Uterus (tissue), 4 donors: Measurements from ENCODE around the gene ALG3. TPM values are rescaled to one million over a fixed set of nuclear protein-coding genes. Genes with fewer than 3 reads are reported as not detected.

Experiments used
- DNase-seq, 2 donors: peaks; one replicate each; pipeline ENCODE4 v3.0.0-alpha.2; 2019 to 2020
- H3K27ac ChIP-seq, 2 donors: fragments of 200-600 bp; sonication (generic); 1 replicate in 1 of 2; 2 replicates in 1 of 2; pipeline ENCODE4 v1.5.1; 2016 to 2018
- H3K27me3 ChIP-seq, 2 donors: fragments of 200-600 bp; sonication (generic); one replicate each; pipeline ENCODE4 v1.5.1; 2018 to 2019; ENCODE audit warnings: control low read depth in 1 of 2
- H3K36me3 ChIP-seq, 2 donors: fragments of 200-600 bp; sonication (generic); one replicate each; pipeline ENCODE4 v1.5.1; 2019; ENCODE audit warnings: control low read depth in 1 of 2
- H3K4me1 ChIP-seq, 2 donors: fragments of 200-600 bp; sonication (generic); one replicate each; pipeline ENCODE4 v1.5.1; 2018 to 2019; ENCODE audit warnings: control low read depth in 1 of 2
- H3K4me3 ChIP-seq, 2 donors: fragments of 200-600 bp; sonication (generic); 1 replicate in 1 of 2; 2 replicates in 1 of 2; pipeline ENCODE4 v1.5.1; 2018 to 2019; ENCODE audit warnings: mild to moderate bottlenecking in 1 of 2
- H3K9me3 ChIP-seq, 2 donors: fragments of 200-600 bp; sonication (generic); one replicate each; pipeline ENCODE4 v1.5.1; 2019; ENCODE audit warnings: control low read depth in 1 of 2
- POLR2A ChIP-seq, 2 donors: fragments of 450-650 bp; IDR thresholded peaks; one replicate each; pipeline ENCODE4 v1.6.1; 2016; ENCODE audit warnings: antibody characterized with exemption in 2 of 2, mild to moderate bottlenecking in 1 of 2, moderate library complexity in 1 of 2
- intact Hi-C: fragments of 100-400 bp; cut with DNase I; formaldehyde crosslinking; loops from one replicate; pipeline ENCODE4 v1.15.1; 2023; ENCODE audit warnings: low total_unique reads
- total RNA-seq, 4 donors: library from RNA; depleted of rRNA in 3 of 4; stranded (reverse); fragments of >200 nt in 3 of 4; gene quantifications; one replicate each; pipeline versions ENCODE4 v1.1.0 to v1.2.4, GENCODE V29; 2014 to 2023
- TF ChIP-seq, protein P1 (sequence below), 4 experiments: fragments of 200-600 bp in 2 of 4; fragments of 450-650 bp in 2 of 4; sonication (generic) in 2 of 4; IDR thresholded peaks; one replicate each; pipeline ENCODE4 v1.5.1; 2016 to 2019; ENCODE audit warnings: antibody characterized with exemption in 4 of 4, mild to moderate bottlenecking in 2 of 4, moderate library complexity in 1 of 4
- donor health status: DM: yes; HTN: yes; CAD: no.

The ALG3 gene
- total RNA-seq, 4 donors from 2014 or later, result 16.5 to 77.1 (median 53.1) TPM

DNA sequence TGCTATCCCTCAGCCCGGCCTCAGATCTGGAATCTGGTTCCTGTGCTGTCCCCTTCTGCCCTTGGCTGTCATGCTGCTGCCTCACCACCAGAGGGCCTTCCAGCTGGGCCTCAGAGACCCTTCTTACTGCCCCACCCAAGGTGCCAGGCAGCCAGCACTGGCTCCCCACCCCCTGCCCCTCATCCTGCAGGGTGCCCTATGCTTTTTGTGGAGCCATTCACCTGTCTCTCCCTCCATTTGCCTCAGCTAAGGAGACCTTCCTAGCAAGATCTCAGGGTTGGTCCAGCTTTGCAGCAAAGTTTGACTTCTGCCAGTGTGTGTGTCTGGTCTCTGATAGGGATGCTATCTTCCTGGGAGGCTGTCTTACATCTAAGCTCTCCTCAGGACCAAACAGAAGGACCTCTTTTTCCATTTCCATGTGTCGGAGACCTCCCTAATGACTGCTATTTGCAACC is 21.3 kb downstream of the ALG3 start:
- Histone ChIP-seq H3K27ac (no peak overlapping the region), H3K9me3 (no peaks in the 10 kb centered on the region), H3K36me3 (no peaks in the 10 kb centered on the region), H3K4me3 (no peak overlapping the region), H3K4me1 (peaks cover 0 to 18% of the 10 kb centered on the region in 2 donors), H3K27me3 (peaks cover 8 to 19% of the 10 kb centered on the region in 2 donors)
- intact Hi-C loops, result no loop called here
- TF ChIP-seq, protein P1, sequence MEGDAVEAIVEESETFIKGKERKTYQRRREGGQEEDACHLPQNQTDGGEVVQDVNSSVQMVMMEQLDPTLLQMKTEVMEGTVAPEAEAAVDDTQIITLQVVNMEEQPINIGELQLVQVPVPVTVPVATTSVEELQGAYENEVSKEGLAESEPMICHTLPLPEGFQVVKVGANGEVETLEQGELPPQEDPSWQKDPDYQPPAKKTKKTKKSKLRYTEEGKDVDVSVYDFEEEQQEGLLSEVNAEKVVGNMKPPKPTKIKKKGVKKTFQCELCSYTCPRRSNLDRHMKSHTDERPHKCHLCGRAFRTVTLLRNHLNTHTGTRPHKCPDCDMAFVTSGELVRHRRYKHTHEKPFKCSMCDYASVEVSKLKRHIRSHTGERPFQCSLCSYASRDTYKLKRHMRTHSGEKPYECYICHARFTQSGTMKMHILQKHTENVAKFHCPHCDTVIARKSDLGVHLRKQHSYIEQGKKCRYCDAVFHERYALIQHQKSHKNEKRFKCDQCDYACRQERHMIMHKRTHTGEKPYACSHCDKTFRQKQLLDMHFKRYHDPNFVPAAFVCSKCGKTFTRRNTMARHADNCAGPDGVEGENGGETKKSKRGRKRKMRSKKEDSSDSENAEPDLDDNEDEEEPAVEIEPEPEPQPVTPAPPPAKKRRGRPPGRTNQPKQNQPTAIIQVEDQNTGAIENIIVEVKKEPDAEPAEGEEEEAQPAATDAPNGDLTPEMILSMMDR (IDR thresholded peaks at IDR 0.05), result peak in 3 of 4 experiments; percentile 22 to 40 (median 28)
- no peak for TF ChIP-seq POLR2A (IDR thresholded peaks at IDR 0.05)
- no peak for DNase-seq

DNA sequence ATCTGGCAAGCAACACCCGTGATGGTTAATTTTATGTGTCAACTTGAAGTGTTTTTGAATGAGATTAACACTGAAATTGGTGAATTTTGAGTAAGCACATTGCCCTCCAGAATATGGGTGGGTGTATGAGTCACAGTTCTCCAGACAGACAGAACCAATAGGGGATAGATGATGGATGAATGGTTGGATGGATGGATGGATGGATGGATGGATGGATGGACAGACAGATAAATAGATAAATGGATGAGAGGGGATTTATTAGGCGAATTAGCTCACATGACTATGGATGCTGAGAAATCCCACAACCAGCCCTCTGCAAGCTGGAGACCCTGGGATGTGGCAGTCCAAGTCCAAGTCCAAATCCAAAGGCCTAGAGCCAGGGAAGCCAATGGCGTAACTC is 24.8 kb downstream of the ALG3 start:
- Histone ChIP-seq H3K27me3 (no peaks in the 10 kb centered on the region), H3K9me3 (no peaks in the 10 kb centered on the region), H3K4me3 (no peak overlapping the region), H3K27ac (no peak overlapping the region), H3K4me1 (peaks cover 0 to 3% of the 10 kb centered on the region in 2 donors), H3K36me3 (no peaks in the 10 kb centered on the region)
- intact Hi-C loops, result no loop called here
- no peak for TF ChIP-seq POLR2A (IDR thresholded peaks at IDR 0.05)
- TF ChIP-seq, protein P1 (IDR thresholded peaks at IDR 0.05), result no peak
- DNase-seq, result no peak

DNA sequence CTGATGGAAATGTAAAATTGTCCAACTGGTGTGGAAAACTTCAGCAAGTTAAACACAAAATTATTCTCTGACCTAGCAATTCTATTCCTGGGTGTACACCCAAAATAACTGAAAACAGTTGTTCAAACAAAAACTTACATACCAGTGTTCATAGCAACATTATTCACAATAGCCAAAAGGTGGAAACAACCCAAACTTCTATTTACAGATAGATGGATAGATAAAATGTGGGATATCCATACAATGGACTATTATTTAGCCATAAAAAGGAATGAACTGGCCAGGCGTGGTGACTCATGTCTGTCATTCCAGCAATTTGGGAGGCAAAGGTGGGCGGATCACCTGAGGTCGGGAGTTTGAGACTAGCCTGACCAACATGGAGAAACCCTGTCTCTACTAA is 26.2 kb downstream of the ALG3 start:
- no peaks in the 10 kb centered on the region for H3K4me1 ChIP-seq
- intact Hi-C loops, result no loop called here
- H3K9me3 ChIP-seq, result no peaks in the 10 kb centered on the region
- no peaks in the 10 kb centered on the region for H3K27me3 ChIP-seq
- no peak overlapping the region for H3K27ac ChIP-seq
- no peaks in the 10 kb centered on the region for H3K36me3 ChIP-seq
- no peak overlapping the region for H3K4me3 ChIP-seq
- TF ChIP-seq, protein P1 (IDR thresholded peaks at IDR 0.05), result no peak
- TF ChIP-seq POLR2A (IDR thresholded peaks at IDR 0.05), result no peak
- no peak for DNase-seq

DNA sequence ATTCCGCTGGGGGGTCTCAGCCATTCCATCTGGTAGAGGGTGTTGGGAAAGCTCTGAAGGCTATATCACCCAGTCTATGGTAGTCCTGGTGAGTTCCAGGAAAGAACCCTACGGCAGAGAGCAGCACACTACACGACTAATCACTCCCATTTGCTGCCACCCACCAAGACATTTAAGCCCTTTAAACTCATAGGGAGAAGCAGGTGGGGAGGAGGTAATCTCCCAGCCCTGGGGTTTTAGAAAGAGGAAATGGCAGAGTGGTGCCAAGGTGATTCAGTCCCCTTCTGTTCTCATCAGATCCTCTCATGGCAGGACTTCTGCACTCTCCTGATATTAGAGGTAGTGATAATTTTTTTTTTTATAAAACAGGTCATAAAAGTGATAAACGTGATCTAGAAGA is 29.9 kb downstream of the ALG3 start:
- TF ChIP-seq, protein P1 (IDR thresholded peaks at IDR 0.05), result no peak
- TF ChIP-seq POLR2A (IDR thresholded peaks at IDR 0.05), result no peak
- intact Hi-C loops, result no loop called here
- no peaks in the 10 kb centered on the region for H3K4me1 ChIP-seq
- no peaks in the 10 kb centered on the region for H3K27me3 ChIP-seq
- H3K4me3 ChIP-seq, result no peak overlapping the region
- H3K36me3 ChIP-seq, result no peaks in the 10 kb centered on the region
- no peak overlapping the region for H3K27ac ChIP-seq
- DNase-seq, result no peak
- H3K9me3 ChIP-seq, result no peaks in the 10 kb centered on the region

DNA sequence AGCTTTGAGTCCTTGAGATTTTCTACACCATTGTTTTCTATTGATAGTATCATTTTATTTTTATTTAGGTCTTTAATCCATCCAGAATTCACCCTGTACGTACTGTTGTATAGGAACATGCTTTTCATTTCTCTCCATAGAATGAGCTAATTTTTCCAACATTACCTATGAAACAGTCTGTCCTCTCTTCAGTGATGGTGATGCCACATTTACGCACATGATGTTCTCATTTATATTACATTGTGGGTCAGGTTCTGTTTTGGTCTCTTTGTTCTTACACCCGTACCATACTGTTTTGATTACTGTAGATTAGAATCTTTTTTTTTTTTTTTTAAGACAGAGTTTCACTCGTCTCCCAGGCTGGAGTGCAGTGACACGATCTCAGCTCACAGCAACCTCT is 37.0 kb downstream of the ALG3 start:
- Histone ChIP-seq H3K9me3 (no peaks in the 10 kb centered on the region), H3K27me3 (no peaks in the 10 kb centered on the region), H3K4me3 (no peak overlapping the region), H3K36me3 (no peaks in the 10 kb centered on the region), H3K27ac (no peak overlapping the region), H3K4me1 (no peaks in the 10 kb centered on the region)
- TF ChIP-seq POLR2A (IDR thresholded peaks at IDR 0.05), result no peak
- TF ChIP-seq, protein P1 (IDR thresholded peaks at IDR 0.05), result no peak
- DNase-seq, result no peak
- intact Hi-C loops, result no loop called here
